ENCODE data around the gene CCDC27. TPM values are rescaled to one million over a fixed set of nuclear protein-coding genes. Genes with fewer than 3 reads are reported as not detected.

Gene CCDC27
- total RNA-seq, 1 experiment from 2014 or later = not detected

GRCh38 chr1:3779265-3779911 is 27.1 kb downstream of the CCDC27 start:
- Histone ChIP-seq H2AFZ (ENCODE audit: low read length) (no peak overlapping the region), H3K4me3 (ENCODE audit: low read length) (no peak overlapping the region), H3F3A (ENCODE audit: low read length, unreplicated experiment) (no peaks in the 10 kb centered on the region), H3K9me3 (ENCODE audit: low read length) (no peaks in the 10 kb centered on the region), H3K4me1 (ENCODE audit: insufficient read depth, low read length) (no peaks in the 10 kb centered on the region), H3K36me3 (ENCODE audit: low read depth, low read length) (peaks cover 43% of the 10 kb centered on the region), H3K9me2 (replicated peaks; ENCODE audit: low read length) (no peaks in the 10 kb centered on the region), H3K27ac (ENCODE audit: low read length) (no peak overlapping the region), H3K4me2 (ENCODE audit: low read length) (no peak overlapping the region), H3K27me3 (ENCODE audit: low read length) (no peaks in the 10 kb centered on the region), H3K9ac (ENCODE audit: low read length) (no peak overlapping the region), H4K20me1 (ENCODE audit: low read length) (no peaks in the 10 kb centered on the region), H3K79me2 (ENCODE audit: low read length) (no peaks in the 10 kb centered on the region)
- POLR2A ChIA-PET (ENCODE audit: unreplicated experiment) = no interaction called here
- DNase-seq = no peak
- no TSS peak for BruUV-seq (replicated peaks)
- no peak for ATAC-seq
- TF ChIP-seq EZH2phosphoT487 (IDR thresholded peaks at IDR 0.05; ENCODE audit: borderline replicate concordance, low read length) (no peak), CTCF (conservative IDR thresholded peaks at IDR 0.05; ENCODE audit: low read depth, low read length) (no peak), EZH2 (IDR thresholded peaks at IDR 0.05; ENCODE audit: low read length, unreplicated experiment) (no peak)
- CTCF ChIA-PET = no interaction called here
- intact Hi-C loops (cut with micrococcal nuclease) = no loop called here

- no peaks in the 10 kb centered on the region for H3K9me3 ChIP-seq (ENCODE audit: low read length)
- H3K36me3 ChIP-seq (ENCODE audit: low read depth, low read length) = peaks cover 48% of the 10 kb centered on the region
- H3F3A ChIP-seq (ENCODE audit: low read length, unreplicated experiment) = no peaks in the 10 kb centered on the region
- TF ChIP-seq CTCF (conservative IDR thresholded peaks at IDR 0.05; ENCODE audit: low read depth, low read length) = no peak
- TF ChIP-seq EZH2 (IDR thresholded peaks at IDR 0.05; ENCODE audit: low read length, unreplicated experiment) = no peak
- TF ChIP-seq EZH2phosphoT487 (IDR thresholded peaks at IDR 0.05; ENCODE audit: borderline replicate concordance, low read length) = no peak
- no peaks in the 10 kb centered on the region for H3K9me2 ChIP-seq (replicated peaks; ENCODE audit: low read length)
- ChIA-PET POLR2A (ENCODE audit: unreplicated experiment) (no interaction called here), CTCF (no interaction called here)
- H3K27me3 ChIP-seq (ENCODE audit: low read length) = no peaks in the 10 kb centered on the region
- no peak overlapping the region for H2AFZ ChIP-seq (ENCODE audit: low read length)
- H3K27ac ChIP-seq (ENCODE audit: low read length) = no peak overlapping the region
- H3K9ac ChIP-seq (ENCODE audit: low read length) = no peak overlapping the region
- ATAC-seq (no peak), DNase-seq (no peak)
- intact Hi-C loops (cut with micrococcal nuclease) = no loop called here
- no TSS peak for BruUV-seq (replicated peaks)
- H3K4me3 ChIP-seq (ENCODE audit: low read length) = no peak overlapping the region
- H4K20me1 ChIP-seq (ENCODE audit: low read length) = no peaks in the 10 kb centered on the region
- no peaks in the 10 kb centered on the region for H3K79me2 ChIP-seq (ENCODE audit: low read length)
- H3K4me1 ChIP-seq (ENCODE audit: insufficient read depth, low read length) = no peaks in the 10 kb centered on the region
- no peak overlapping the region for H3K4me2 ChIP-seq (ENCODE audit: low read length)
Measured at GRCh38 chr1:3779912-3780416, 27.7 kb downstream of the CCDC27 start.

GRCh38 chr1:3780901-3781300 is 28.7 kb downstream of the CCDC27 start:
- Histone ChIP-seq H3K27ac (ENCODE audit: low read length) (no peak overlapping the region), H3K4me1 (ENCODE audit: insufficient read depth, low read length) (no peaks in the 10 kb centered on the region), H3K9me2 (replicated peaks; ENCODE audit: low read length) (no peaks in the 10 kb centered on the region), H3K4me2 (ENCODE audit: low read length) (no peak overlapping the region), H4K20me1 (ENCODE audit: low read length) (no peaks in the 10 kb centered on the region), H3K4me3 (ENCODE audit: low read length) (no peak overlapping the region), H3F3A (ENCODE audit: low read length, unreplicated experiment) (no peaks in the 10 kb centered on the region), H2AFZ (ENCODE audit: low read length) (no peak overlapping the region), H3K27me3 (ENCODE audit: low read length) (no peaks in the 10 kb centered on the region), H3K79me2 (ENCODE audit: low read length) (no peaks in the 10 kb centered on the region), H3K36me3 (ENCODE audit: low read depth, low read length) (peaks cover 53% of the 10 kb centered on the region), H3K9ac (ENCODE audit: low read length) (no peak overlapping the region), H3K9me3 (ENCODE audit: low read length) (no peaks in the 10 kb centered on the region)
- ChIA-PET CTCF (no interaction called here), POLR2A (ENCODE audit: unreplicated experiment) (no interaction called here)
- intact Hi-C loops (cut with micrococcal nuclease) = no loop called here
- no peak for DNase-seq
- TF ChIP-seq EZH2phosphoT487 (IDR thresholded peaks at IDR 0.05; ENCODE audit: borderline replicate concordance, low read length) (no peak), EZH2 (IDR thresholded peaks at IDR 0.05; ENCODE audit: low read length, unreplicated experiment) (no peak), CTCF (conservative IDR thresholded peaks at IDR 0.05; ENCODE audit: low read depth, low read length) (no peak)
- BruUV-seq (replicated peaks) = no TSS peak
- ATAC-seq = no peak
